Hindlimb muscle (tissue), 1 donor: ENCODE measurements around the gene ANO1. TPM values are rescaled to one million over a fixed set of nuclear protein-coding genes. Genes with fewer than 3 reads are reported as not detected.

Experiments
- DNase-seq: peaks from one replicate; pipeline ENCODE4 v3.0.0-alpha.2; 2013
- polyA plus RNA-seq: library from polyadenylated mRNA; unstranded; fragments of 120-200 nt; gene quantifications from one replicate; pipeline ENCODE4 v1.2.1, GENCODE V29; 2013; ENCODE audit not compliant: insufficient read length

ANO1 gene
- polyA plus RNA-seq, 1 donor: 5.5 TPM

GRCh38 chr11:70097783-70098563 is 19.9 kb downstream of the ANO1 start:
- DNase-seq: no peak

DNA sequence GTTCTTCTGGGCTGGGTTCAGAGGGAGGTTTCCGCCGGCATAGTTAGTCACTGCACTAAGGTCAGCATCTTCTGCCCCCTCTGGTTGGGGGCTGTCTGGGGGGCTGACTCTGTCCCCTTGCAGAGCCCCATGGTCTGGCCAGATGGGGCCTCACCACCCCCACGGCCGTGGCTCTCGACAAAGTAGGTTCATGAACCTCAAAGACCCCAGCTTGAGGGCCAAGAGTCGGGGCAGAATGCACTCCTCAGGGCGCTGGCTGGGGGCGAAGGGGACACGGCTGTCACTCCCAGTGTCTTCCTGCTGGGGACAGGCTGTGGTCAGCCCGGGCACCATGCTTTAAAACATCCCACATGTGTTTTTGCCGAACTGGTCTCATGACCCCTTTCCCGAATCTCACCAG is 20.8 kb downstream of the ANO1 start:
- no peak for DNase-seq

- DNase-seq: no peak
These were observed 21.6 kb downstream of the ANO1 start for GRCh38 chr11:70099578-70100279.

GRCh38 chr11:70100280-70100603 is 22.1 kb downstream of the ANO1 start:
- DNase-seq: no peak

- DNase-seq: no peak
These were observed 22.7 kb downstream of the ANO1 start for GRCh38 chr11:70100791-70101190.

DNA sequence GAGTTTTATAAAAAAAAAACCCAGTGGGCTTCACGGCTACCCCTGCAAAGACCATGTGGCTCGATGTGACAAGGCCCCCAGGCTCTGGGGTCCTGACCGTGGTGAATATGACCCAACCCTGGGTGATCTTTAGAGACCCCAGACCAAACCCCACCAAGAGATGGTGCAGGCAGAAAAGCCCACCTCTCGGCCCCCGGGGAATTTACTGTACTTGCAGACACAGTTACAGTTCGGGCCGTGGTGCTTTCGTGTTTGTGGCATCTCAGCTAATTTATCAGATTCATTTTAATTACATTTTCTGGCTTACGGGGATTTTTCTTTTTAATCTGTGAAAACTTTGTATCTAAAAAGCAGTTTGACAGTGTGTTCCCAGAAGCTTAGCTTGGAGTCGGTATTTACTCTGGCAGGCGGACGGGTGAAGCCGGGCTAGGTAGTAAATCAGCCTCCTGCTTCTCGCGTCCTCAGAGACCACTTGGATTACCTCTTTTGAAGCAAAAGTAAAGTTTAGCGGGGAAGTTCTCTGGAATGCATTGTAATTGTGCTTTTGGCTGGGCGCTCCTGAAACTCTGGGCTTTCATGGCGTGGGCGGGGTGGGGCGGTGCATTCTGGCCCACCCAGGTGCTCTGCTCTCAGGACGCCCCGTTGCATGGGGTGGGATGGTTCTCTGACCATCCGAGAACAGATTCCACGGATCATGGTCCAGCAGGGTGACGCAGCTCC is 25.3 kb downstream of the ANO1 start:
- DNase-seq: peak; percentile 27

DNA sequence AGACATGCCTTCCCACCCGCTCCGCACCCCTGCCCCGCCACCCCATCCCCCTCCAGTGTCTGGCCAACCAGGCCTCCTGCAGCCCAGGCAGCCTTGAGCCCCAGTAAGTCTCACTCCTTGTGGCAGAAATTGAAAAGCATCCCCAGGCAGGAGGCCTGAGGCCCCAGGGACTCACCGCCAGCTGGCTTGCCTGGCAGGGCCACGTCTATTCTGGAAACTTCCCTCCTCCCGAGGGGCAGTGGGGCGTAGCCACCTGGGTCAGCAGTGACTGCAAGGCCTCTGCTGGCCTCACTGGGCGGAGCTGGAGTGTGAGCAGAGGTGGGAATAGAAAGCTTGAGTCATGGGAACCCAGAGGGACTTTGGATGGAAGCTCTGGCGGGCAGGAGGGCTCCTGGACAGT is 26.3 kb downstream of the ANO1 start:
- no peak for DNase-seq

DNA sequence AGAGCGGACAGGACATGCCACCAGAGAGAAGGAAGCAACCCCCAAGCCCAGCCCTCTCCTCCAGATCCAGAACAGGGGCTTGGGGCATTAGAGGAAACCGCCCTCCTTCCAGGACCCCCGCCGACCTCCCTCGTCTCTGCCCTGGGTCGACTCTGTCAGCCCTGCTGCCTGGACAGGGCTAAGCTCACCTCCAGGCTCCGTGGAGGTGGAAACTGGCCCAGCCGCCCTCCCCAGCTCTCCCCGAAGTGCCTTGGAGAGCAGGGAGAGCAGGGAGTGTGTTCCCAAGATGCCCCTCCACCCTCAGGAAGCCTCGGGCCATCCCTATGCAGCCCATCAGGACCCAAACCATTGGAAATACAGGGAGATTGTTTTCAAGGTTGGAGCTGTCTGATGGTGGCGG is 26.8 kb downstream of the ANO1 start:
- no peak for DNase-seq

DNA sequence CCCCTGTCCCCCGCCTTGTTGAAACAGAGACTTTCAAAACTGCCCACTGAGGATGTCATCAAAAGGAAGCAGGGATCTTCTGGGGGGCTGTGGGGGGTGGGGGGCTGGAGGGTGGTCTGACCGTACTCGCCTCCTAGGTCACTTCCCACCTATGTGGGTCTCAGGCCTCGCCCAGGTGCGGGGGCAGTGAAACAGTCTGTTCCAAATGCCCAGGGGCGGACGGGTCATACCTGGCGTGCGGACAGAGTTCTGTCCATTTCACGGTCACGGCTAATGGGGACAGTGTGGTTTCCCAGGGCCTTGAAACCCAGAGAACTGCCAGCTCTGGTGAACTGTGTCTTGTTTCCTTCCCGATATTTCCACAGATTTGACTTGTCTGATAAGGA is 27.2 kb downstream of the ANO1 start:
- DNase-seq: no peak

- DNase-seq: peak; percentile 42
These were observed 27.8 kb downstream of the ANO1 start for GRCh38 chr11:70105755-70106571.

DNA sequence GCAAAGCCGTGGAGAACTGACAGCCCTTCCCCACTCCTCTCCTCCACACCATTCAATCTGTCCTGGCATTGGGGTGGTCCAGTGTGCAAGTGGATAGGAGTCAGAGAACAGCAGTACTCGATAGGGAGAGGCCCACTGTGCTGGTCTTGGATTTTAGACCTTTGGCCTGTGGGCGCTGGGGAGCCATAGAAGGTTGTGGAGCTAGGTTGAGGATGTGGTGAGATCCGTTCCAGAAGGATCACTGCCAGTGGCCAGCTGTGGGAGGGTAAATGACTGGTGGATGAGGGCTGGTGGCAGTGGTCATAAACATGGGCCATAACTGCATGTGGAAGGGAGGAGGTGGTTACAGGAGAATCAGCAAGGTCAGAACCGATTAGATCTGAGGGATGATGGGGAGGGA is 28.6 kb downstream of the ANO1 start:
- no peak for DNase-seq

GRCh38 chr11:70107191-70107590 is 29.1 kb downstream of the ANO1 start:
- DNase-seq: no peak

GRCh38 chr11:70107756-70108155 is 29.6 kb downstream of the ANO1 start:
- no peak for DNase-seq

GRCh38 chr11:70108250-70108649 is 30.1 kb downstream of the ANO1 start:
- no peak for DNase-seq

DNA sequence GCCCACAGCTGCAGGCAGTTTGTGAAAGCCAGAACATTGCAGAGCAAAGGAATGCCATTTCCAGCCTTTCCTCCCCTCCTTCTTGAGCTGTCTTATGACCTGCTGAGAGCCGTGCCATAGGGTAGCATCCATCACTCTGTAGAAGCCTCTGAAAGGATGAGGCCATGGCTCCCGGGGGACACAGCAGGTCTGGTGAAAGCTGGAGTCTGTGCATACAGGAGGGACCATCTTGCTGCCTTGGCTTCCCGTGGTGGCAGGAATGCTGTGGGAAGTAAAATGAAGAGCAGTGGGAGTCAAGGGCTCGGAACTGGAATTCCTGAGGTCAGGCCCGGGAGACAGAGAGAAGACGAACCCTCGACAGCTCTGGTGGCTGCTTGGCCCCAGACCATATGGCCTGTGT is 30.9 kb downstream of the ANO1 start:
- no peak for DNase-seq

- DNase-seq: no peak
These were observed 31.8 kb downstream of the ANO1 start for GRCh38 chr11:70109903-70110302.

DNA sequence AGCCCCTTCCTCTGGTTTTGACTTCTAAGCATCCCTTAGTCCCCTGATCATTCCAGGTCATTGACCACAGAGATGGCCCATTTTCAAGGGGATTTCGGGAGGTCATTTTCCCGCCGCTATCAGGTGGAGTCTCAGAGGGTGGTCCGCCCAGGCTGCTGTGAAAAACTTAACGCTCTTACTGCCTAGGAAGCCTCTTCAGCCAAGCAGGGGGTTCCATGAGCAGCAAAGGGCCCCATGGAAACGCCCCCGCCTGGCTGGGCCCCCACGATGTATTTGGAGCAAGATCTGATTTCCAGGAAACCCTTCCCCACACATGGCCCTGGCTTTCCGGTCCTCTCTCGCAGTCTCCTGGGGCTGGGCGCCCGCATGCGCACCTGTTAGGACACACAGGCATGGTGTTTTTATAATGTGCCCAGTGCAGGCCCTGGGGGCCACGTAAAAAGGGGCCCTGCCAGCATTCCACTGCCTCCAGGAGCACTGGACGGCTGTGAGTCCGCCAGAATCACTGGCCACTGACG is 32.5 kb downstream of the ANO1 start:
- DNase-seq: no peak

DNA sequence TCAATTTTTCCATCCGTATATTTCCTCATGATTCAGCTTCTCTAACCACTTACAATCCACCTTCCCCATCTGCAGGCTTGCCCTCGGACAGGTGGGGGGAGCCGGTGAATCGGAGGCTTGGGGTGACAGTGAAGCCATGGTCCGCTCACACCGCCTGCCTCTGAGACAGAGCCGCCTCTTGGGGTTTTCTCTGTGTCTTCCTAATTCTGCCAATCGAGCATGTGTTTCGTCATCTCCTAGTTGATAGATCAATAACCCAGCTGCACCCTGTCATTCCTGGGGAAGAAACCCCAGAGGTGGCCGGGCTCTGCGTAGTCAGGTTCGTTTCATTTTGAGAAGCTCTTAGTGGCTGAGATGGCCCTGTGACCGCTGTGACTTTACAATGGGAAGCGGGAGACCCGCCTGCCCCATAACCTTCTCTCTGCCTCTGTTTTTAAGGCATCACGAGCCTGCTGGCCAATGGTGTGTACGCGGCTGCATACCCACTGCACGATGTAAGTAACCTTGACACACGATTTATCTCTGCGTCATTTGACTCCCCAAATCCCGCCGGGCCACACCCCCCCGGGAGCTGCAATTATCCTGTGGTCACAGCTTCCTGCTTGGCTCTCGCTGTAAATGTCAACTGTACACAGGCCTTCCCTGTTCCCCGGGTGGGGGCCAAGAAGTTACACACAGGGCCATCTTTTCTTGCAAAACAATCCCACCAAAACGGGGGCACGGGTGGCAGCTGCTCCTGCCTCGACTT is 33.3 kb downstream of the ANO1 start:
- DNase-seq: no peak

DNA sequence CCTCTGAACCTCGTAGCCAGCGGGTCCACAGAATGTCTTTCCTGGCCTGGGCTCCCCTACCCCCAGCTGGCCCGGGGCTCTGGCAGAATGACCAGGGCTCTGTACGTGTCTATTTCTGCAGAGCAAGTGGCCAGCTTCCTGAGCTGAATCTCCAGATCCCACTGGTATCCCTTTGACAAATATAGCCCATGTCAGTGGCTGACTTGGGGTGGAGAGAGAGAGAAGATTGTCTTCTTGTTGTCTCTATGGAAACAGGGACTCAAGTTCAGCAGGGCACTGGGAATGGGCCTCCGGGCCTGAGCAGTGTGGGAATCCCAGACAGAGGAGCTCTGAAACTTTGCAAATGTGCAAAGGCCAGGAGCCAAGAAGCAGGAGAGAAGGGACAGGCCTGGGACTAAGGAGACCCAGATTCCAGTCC is 33.9 kb downstream of the ANO1 start:
- no peak for DNase-seq

DNA sequence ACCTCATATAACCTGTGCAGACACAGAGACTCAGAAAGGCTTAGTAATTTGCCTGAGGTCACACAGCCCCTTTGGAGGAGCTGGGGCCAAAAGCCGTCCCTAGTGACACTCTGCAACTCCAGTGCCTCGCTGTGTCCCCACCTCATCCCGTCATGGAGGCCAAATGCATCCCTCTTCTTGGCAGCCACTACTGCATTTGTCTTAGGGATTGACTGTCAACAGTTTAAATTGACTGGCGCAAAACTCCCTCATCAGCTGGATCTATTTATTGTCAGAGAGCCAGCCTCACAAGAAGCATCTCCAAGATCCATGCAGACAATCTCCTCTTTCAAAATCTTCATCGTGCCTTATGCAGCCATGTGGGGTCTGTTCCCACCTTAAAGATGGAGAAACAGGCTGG is 35.7 kb downstream of the ANO1 start:
- DNase-seq: no peak

DNA sequence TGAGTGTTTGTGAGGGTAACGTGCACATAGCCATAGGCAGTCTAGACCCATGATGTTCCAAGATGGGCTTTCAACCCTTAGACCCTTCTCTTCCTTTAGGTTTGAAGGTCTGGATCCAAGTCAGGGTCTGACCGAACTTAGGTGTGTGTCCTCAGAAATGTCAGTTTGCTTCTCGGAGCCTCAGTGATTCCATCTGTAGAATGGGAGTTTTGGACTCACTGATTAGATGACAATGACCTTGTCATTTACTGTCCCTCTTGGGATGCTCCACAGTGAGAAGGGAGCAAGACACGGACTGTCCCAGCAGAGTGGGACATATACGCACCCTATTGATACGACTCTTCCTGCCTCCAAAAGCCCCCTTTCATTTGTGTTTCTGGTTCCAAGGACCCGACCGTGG is 37.7 kb downstream of the ANO1 start:
- DNase-seq: no peak
